Gastroesophageal sphincter (tissue), 4 donors: ENCODE data around the gene ANGPT4. TPM values are rescaled to one million over a fixed set of nuclear protein-coding genes. Genes with fewer than 3 reads are reported as not detected.

Experiments
- ATAC-seq: fragments of 150-250 bp; one replicate; pipeline ENCODE4 v1.9.1; 2016; ENCODE audit warnings: mild to moderate bottlenecking, moderate library complexity
- H3K27ac ChIP-seq, 4 donors: fragments of 200-600 bp; sonication (generic) in 3 of 4; 1 replicate in 3 of 4; 2 replicates in 1 of 4; pipeline ENCODE4 v1.5.1; 2016 to 2019
- H3K27me3 ChIP-seq: fragments of 200-600 bp; sonication (generic); one replicate; pipeline ENCODE4 v1.5.1; 2019
- H3K36me3 ChIP-seq, 2 donors: fragments of 200-600 bp; sonication (generic); one replicate each; pipeline ENCODE4 v1.5.1; 2019; ENCODE audit warnings: control low read depth in 1 of 2
- H3K4me1 ChIP-seq, 3 donors: fragments of 200-600 bp; sonication (generic); 1 replicate in 2 of 3; 2 replicates in 1 of 3; pipeline ENCODE4 v1.5.1; 2016 to 2019; ENCODE audit warnings: control low read depth in 2 of 3
- H3K4me3 ChIP-seq, 2 donors: fragments of 200-600 bp; sonication (generic); one replicate each; pipeline ENCODE4 v1.5.1; 2019; ENCODE audit warnings: mild to moderate bottlenecking in 1 of 2, moderate library complexity in 1 of 2
- H3K9me3 ChIP-seq, 3 donors: fragments of 200-600 bp; sonication (generic); one replicate each; pipeline ENCODE4 v1.5.1; 2017 to 2019; ENCODE audit warnings: control low read depth in 2 of 3
- CTCF ChIP-seq, 4 experiments: fragments of 200-600 bp in 2 of 4; fragments of 450-650 bp in 2 of 4; sonication (generic) in 1 of 4; IDR thresholded peaks; one replicate each; pipeline ENCODE4 v1.5.1; 2017 to 2019; ENCODE audit warnings: antibody characterized with exemption in 4 of 4, mild to moderate bottlenecking in 2 of 4, moderate library complexity in 2 of 4
- EP300 ChIP-seq: sonication (generic); formaldehyde crosslinking; IDR thresholded peaks from one replicate; pipeline ENCODE4 v1.6.1; 2017; ENCODE audit warnings: antibody characterized with exemption, mild to moderate bottlenecking
- POLR2A ChIP-seq, 2 donors: fragments of 450-650 bp; IDR thresholded peaks; one replicate each; pipeline ENCODE4 v1.6.1; 2017; ENCODE audit warnings: antibody characterized with exemption in 2 of 2, mild to moderate bottlenecking in 2 of 2, moderate library complexity in 1 of 2
- POLR2AphosphoS5 ChIP-seq: sonication (generic); formaldehyde crosslinking; IDR thresholded peaks from one replicate; pipeline ENCODE4 v1.6.1; 2017; ENCODE audit warnings: antibody characterized with exemption
- WGBS, 2 donors: methylation state at CpG; one replicate each; pipeline ENCODE4 v1.1.5; 2018; ENCODE audit warnings: low coverage in 1 of 2; 5-methylcytosine and 5-hydroxymethylcytosine counted together
- total RNA-seq, 4 donors: library from RNA; depleted of rRNA; stranded (reverse); fragments of >200 nt; gene quantifications; one replicate each; pipeline ENCODE4 v1.1.0, GENCODE V29; 2016

The ANGPT4 gene, protein sequence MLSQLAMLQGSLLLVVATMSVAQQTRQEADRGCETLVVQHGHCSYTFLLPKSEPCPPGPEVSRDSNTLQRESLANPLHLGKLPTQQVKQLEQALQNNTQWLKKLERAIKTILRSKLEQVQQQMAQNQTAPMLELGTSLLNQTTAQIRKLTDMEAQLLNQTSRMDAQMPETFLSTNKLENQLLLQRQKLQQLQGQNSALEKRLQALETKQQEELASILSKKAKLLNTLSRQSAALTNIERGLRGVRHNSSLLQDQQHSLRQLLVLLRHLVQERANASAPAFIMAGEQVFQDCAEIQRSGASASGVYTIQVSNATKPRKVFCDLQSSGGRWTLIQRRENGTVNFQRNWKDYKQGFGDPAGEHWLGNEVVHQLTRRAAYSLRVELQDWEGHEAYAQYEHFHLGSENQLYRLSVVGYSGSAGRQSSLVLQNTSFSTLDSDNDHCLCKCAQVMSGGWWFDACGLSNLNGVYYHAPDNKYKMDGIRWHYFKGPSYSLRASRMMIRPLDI
- total RNA-seq: under 1 TPM in 3 of 4 donors, not detected in 1; 0.13 to 0.58 (median 0.15) TPM

GRCh38 chr20:916125-916799 is at the start of gene ANGPT4:
Gene ANGPT4 (minus strand): TSS chr20:916334. CDS start chr20:916214, 120 bp downstream.
- Histone ChIP-seq H3K36me3 (no peaks in the 10 kb centered on the region), H3K4me1 (peaks cover 0 to 1% (median 0%) of the 10 kb centered on the region in 3 donors), H3K27me3 (peaks cover 65% of the 10 kb centered on the region), H3K4me3 (no peak within 1 kb of the TSS), H3K27ac (no peak within 1 kb of the TSS), H3K9me3 (no peaks in the 10 kb centered on the region)
- no peak for ATAC-seq
- TF ChIP-seq POLR2A (IDR thresholded peaks at IDR 0.05) (no peak), EP300 (no peak), CTCF (IDR thresholded peaks at IDR 0.05) (no peak)
- 14 to 21% methylated on average over 8 to 16 of the region's 18 CpGs for WGBS, 2 donors

GRCh38 chr20:963795-964194 is 47.7 kb upstream of the ANGPT4 start:
- Histone ChIP-seq H3K4me1 (no peaks in the 10 kb centered on the region), H3K36me3 (no peaks in the 10 kb centered on the region), H3K9me3 (peaks cover 0 to 8% (median 0%) of the 10 kb centered on the region in 3 donors), H3K27me3 (peaks cover 73% of the 10 kb centered on the region), H3K4me3 (no peak overlapping the region), H3K27ac (no peak overlapping the region)
- no peak for TF ChIP-seq POLR2A (IDR thresholded peaks at IDR 0.05)
- TF ChIP-seq POLR2AphosphoS5: no peak
- no peak for TF ChIP-seq EP300
- no peak for TF ChIP-seq CTCF (IDR thresholded peaks at IDR 0.05)
- no peak for ATAC-seq
- WGBS, 2 donors: 60% methylated on average over 1 of the region's 10 CpGs; no CpG with 5 or more reads in 1 of the 2 donors

DNA sequence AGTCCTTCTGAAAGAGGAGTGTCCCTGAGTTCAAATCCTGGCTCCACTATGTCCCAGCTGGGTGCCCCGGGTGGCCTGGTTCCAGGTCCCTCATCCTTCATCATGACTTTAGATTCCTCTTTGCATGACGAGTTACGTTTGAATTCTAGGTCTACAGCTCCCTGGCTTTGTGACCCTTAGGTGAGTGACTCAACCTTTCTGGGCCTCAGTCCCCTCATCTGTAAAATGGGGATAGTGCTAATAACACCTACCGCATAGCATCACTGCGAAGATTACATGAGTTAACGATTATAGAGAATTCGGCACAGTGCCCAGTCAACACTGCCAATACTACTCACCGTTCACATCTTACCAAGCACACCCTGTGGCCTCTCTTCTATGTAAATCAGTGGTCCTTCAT is 46.5 kb upstream of the ANGPT4 start:
- Histone ChIP-seq H3K4me1 (no peaks in the 10 kb centered on the region), H3K27me3 (peaks cover 73% of the 10 kb centered on the region), H3K9me3 (peaks cover 0 to under 1% (median 0%) of the 10 kb centered on the region in 3 donors), H3K36me3 (no peaks in the 10 kb centered on the region), H3K4me3 (no peak overlapping the region), H3K27ac (no peak overlapping the region)
- no peak for ATAC-seq
- WGBS, 2 donors: 84 to 93% methylated on average over 5 to 7 of the region's 8 CpGs
- TF ChIP-seq POLR2A (IDR thresholded peaks at IDR 0.05): no peak
- TF ChIP-seq POLR2AphosphoS5: no peak
- TF ChIP-seq EP300: no peak
- TF ChIP-seq CTCF (IDR thresholded peaks at IDR 0.05): no peak

- no peaks in the 10 kb centered on the region for H3K4me1 ChIP-seq
- WGBS, 2 donors: 67 to 80% methylated on average over 1 to 3 of the region's 3 CpGs
- peaks cover 74% of the 10 kb centered on the region for H3K27me3 ChIP-seq
- no peak overlapping the region for H3K27ac ChIP-seq
- ATAC-seq: no peak
- H3K36me3 ChIP-seq: no peaks in the 10 kb centered on the region
- TF ChIP-seq EP300 (no peak), CTCF (IDR thresholded peaks at IDR 0.05) (no peak), POLR2AphosphoS5 (no peak), POLR2A (IDR thresholded peaks at IDR 0.05) (no peak)
- no peaks in the 10 kb centered on the region for H3K9me3 ChIP-seq
- no peak overlapping the region for H3K4me3 ChIP-seq
Observed at GRCh38 chr20:962223-962622, 46.1 kb upstream of the ANGPT4 start.
